ENCODE measurements around the gene PER2.

PER2 gene

GRCh38 chr2:238243496-238244076 lies 44.8 kb downstream of the PER2 start:
- no peak for DNase-seq (ENCODE audit: low spot score)

- DNase-seq (ENCODE audit: low spot score) = no peak
Observed at GRCh38 chr2:238242731-238243495, 45.5 kb downstream of the PER2 start.

DNA sequence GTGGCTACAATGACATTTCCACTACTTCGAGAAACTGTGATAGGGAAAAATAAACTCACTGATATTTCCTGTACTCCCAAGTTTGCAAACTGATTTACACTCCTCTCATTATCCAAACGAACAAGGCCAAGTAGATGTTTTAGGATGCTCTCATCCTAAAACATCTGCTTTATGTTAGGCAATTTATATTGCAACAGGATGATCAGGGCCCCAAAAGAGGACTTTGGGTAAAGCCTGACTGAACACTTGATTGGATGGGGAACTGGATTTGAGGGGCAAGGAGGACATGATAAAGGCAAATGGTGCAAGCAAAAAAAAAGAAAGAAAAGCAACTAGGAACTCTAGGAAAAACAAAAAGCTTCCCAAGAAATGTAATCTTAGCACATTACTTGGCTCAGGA lies 46.4 kb downstream of the PER2 start:
- no peak for DNase-seq (ENCODE audit: low spot score)

- DNase-seq (ENCODE audit: low spot score) = no peak
Observed at GRCh38 chr2:238240757-238241711, 47.4 kb downstream of the PER2 start.

DNA sequence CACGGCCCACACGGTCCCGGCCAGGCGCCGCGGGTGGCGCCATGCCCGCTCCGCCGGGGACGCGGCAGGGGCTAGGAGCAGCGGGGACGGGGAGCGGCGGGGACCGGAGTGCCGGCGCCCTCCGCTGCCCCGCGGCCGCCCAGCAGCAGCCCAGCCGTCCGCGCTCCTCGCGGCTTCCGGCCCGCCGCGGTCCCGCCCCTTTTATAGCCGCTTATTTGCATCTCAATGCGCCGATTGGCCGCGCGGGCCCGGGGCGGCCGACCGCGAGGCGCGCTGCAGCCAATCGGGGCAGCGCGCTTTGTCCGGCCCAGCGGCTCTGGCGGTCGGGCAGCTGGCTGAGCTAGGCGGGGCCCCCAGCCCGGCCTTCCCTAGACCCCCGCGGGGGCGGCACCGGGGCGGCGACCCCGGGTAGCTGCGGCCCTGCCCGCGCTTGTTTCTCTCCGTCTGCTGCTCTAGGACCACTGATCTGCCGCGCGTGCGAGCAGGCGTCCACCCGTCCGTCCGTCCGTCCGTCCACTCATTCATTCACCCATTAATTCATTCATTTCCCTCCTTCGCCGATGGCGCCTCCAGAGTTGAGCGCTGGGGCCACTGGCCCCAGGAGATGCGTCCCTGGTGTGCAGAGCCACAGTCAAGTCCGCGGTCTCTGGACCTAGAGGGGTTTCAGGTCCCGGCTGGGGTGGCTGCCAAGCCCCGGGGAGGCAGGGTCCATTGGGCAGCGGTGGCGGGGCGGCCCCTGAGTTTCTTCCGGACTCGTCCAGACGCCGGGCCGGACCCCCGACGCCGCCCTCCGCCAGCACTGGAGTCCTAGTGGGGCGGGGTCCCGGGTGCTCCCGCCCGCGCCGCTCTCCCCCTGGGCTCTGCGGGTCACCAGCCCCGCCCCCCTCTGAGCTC lies 48.3 kb downstream of the PER2 start, which contains the start of gene HES6:
HES6 (minus strand) TSS at position 176 of the 894 bp plus-strand sequence; CDS start at position 43, 133 bp downstream.
- DNase-seq (ENCODE audit: low spot score) = peak; percentile 91

- DNase-seq (ENCODE audit: low spot score) = peak; percentile 45
Observed at GRCh38 chr2:238239543-238239862, 48.9 kb downstream of the PER2 start.

GRCh38 chr2:238238766-238239542 lies 49.5 kb downstream of the PER2 start:
- peak; percentile 47 for DNase-seq (ENCODE audit: low spot score)

DNA sequence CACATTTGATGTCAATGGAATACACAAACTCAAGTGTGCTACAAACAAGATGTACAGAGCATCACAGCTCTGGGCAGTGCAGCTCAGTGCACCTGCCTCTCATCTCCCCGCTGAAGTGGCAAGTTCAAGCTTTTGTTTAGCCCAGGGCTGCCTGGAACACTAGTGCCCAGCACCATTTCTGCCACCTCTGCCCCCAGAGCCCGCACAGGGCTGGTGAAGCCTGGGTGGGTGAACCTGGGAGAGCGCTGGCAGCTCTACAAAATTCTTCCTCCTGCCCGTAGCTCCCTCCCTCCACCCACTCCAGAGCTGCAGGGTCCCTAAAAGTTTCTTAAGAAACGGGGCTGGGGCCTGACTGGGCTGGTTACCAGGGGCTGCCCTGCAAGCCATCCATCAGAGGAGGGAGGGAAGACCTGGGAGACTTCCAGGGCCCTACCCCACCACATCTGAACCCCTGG lies 50.1 kb downstream of the PER2 start:
- no peak for DNase-seq (ENCODE audit: low spot score)

DNA sequence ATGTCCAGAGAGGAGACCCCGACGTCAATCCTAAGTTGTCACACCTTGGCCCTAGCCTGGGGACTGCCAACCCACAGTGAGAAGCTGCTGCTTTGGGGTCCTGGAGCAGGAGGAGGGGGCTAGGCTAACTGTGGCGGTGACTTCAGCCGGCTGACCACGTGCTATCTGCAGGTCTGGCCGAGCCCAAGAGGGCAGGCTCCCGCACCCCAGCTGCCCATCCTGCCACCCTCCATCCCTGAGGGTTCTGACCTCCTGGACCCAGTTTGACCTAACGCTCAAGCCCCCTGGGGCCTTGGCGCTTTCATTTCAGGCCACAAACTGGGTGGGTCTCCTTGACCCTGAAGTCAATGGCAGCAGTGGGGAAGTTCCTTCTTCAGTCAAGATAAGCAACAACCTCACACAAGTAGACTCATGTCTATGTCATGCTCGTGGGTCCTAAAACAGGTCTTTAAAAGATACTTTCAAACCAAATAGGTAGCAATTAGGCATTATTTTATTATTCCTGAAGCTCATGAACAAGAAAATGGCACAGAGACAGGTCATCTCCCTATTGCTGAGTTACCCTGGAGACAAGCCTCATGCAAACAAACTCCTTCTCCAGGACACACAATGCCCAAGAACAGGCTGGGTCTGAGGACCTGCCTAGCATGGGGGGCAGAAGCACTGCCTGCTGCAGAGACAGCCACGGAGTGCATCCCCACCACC lies 50.8 kb downstream of the PER2 start:
- DNase-seq (ENCODE audit: low spot score) = peak; percentile 20

GRCh38 chr2:238236571-238236970 lies 51.8 kb downstream of the PER2 start:
- no peak for DNase-seq (ENCODE audit: low spot score)

- DNase-seq (ENCODE audit: low spot score) = no peak
Observed at GRCh38 chr2:238235856-238236255, 52.6 kb downstream of the PER2 start.

- no peak for DNase-seq (ENCODE audit: low spot score)
Observed at GRCh38 chr2:238235331-238235732, 53.1 kb downstream of the PER2 start.

- no peak for DNase-seq (ENCODE audit: low spot score)
Observed at GRCh38 chr2:238233625-238234024, 54.8 kb downstream of the PER2 start.

DNA sequence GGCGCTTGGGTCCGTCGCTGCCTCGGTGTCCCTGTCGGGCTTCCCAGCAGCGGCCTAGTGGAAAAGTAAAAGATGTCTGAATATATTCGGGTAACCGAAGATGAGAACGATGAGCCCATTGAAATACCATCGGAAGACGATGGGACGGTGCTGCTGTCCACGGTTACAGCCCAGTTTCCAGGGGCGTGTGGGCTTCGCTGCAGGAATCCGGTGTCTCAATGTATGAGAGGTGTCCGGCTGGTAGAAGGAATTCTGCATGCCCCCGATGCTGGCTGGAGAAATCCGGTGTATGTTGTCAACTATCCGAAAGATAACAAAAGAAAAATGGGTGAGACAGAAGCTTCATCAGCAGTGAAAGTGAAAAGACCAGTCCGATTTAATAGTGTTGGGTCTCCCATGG lies 56.6 kb downstream of the PER2 start:
- DNase-seq (ENCODE audit: low spot score) = no peak

- peak; percentile 84 for DNase-seq (ENCODE audit: low spot score)
Observed at GRCh38 chr2:238231251-238231793, 57.1 kb downstream of the PER2 start.

DNA sequence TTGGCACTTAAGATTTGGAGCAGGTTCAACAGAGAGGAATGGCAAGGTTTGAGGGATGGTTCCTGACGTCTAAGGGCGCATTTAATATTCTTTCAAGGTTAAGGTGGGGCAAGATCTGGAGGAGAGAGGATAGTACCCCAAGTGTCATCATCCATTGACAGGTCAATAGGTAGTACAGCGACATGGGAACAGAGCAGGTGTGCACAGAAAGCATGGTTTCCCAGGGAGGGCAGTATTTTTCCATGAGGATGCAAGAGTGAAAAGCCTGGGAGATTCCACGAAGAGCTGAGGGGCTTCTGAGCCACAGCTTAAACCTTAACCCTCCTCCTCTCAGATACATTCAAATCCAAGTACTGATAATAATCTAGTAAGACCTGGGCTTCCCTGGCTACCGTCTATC lies 57.7 kb downstream of the PER2 start:
- no peak for DNase-seq (ENCODE audit: low spot score)

- no peak for DNase-seq (ENCODE audit: low spot score)
Observed at GRCh38 chr2:238228700-238229099, 59.7 kb downstream of the PER2 start.

DNA sequence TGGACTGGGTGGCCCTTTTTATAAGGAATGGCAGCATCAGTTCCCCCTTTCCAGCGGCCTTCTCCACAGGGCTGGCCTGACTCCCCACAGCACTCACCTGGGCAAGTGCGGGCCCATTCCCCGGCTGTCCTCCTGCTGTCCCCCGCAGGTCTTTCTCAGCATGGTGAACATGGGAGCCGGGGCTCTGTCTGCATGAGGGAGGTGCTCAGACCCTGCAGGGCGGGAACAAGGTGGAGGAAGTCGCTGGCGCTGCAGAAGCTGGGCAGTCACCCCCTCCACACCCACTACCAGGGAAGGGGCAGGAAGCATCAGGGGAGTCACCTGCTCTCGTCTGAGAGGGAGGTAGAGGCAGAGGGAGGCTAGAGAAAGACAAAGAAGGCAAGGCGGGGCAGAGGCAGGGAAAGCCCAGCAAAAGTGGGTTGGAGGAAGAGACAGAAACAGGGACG lies 60.8 kb downstream of the PER2 start:
- no peak for DNase-seq (ENCODE audit: low spot score)

- DNase-seq (ENCODE audit: low spot score) = no peak
Observed at GRCh38 chr2:238226698-238227586, 61.5 kb downstream of the PER2 start.

Data from hematopoietic multipotent progenitor cell treated with erythropoietin and hydrocortisone succinate and interleukin-3 and kit ligand, for 15 days (in vitro differentiated cells).